ENCODE data around the gene RGL3.
"Not testable (repeated sequence)": the region's sequence is repeated elsewhere in the genome, so short reads cannot be mapped to it uniquely, and the experiment has no call there.

Gene RGL3

GRCh38 chr19:11448923-11449554 is 29.9 kb upstream of the RGL3 start:
- no peak for DNase-seq

DNA sequence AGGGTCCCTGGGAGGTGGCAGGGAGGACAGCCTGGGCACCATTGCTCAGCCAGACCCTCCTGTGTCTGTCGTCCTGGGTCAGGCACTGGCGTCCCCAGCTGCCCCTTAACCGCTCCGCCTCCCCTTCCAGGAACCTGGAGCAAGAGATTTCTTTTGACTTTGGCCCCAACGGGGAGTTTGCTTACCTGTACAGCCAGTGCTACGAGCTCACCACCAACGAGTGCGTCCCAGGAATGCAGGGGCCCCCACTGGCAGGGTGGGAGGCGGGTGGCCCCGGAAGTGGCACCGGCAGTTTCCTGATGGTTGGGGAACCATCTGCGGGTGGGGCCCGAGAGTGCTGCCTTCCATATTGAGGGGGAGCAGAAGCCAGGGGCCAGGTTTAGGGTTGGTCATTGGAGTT is 29.3 kb upstream of the RGL3 start:
- DNase-seq: no peak

DNA sequence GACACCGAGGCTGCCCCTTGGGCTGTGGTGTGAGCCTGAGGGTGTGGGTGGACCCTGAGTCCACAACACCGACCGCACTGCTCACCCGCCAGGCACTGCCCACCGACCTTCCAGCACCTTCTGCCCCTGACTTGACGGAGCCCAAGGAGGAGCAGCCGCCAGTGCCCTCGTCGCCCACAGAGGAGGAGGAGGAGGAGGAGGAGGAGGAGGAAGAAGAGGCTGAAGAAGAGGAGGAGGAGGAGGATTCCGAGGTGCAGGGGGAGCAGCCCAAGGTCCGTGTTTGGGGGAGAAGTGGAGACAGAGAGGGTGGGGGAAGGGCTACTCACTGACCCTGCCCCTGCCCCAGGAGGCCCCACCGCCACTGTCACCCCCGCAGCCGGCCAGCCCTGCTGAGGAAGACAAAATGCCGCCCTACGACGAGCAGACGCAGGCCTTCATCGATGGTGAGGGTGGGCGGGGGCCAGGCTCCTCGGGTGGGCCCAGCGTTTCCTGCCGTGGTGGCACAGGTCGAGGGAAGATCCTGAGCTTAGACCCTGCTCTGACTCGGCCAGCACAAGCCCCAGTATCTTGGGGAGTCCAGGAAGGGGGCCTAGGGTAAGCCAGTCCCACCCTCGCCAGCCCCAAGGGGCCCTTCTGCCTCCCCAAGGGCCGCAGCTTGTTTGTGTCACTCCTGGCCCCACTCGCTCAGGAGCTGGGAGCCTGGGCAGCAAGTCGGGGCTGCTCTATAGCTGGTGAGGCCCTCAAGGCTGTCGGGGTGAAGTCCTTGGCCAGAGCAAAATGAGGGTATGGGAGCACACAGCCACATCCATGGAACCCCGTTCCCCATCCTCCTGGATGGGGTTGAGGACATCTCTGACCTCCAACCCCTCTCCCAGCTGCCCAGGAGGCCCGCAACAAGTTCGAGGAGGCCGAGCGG is 28.5 kb upstream of the RGL3 start:
- no peak for DNase-seq

DNA sequence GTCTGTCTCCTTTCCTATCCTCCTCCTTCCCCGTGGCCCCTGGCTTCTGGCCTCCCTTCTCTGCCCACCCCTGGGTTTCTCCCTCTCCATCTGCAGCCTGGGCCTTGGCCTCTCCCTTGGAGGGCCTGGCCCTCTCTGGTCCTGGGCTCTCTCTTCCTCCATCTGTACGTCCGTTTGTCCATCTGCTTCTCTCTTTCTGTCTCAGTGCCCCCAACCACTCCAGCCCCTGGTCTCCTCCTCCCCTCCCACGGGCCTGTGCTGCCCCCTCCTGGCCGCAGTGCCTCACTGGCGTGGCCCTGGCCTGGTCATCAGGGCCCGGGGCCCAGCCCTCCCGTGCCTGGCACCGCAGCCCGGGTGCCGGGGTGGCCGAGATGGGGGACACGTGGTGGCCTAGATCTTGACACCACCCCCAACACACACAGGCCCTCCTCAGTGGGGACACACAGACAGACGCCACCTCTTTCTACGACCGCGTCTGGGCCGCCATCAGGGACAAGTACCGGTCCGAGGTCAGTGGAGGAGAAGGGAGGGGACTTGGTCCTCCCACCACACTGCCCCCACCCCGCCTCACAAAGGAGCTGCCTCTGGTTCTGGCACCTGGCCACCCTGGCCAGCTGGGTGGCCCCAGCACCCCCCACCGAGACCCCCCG is 27.7 kb upstream of the RGL3 start:
- no peak for DNase-seq

DNA sequence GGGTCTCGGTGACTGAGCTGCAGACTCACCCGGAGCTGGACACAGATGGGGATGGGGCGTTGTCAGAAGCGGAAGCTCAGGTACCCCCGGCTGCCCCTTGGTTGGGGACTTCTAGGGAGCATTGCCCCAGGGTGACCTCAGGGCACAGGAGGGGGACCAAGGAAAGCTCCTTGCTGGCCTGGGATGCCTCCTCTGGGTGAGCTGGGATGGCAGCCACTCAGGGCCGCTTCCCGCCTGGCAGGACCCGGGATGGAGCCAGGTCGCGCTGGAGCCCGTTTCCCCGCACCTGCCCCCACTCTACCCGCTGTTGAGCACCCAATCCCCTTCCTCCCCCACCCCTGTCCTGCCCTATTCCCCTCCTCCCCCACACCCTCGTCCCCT is 27.1 kb upstream of the RGL3 start:
- no peak for DNase-seq

DNA sequence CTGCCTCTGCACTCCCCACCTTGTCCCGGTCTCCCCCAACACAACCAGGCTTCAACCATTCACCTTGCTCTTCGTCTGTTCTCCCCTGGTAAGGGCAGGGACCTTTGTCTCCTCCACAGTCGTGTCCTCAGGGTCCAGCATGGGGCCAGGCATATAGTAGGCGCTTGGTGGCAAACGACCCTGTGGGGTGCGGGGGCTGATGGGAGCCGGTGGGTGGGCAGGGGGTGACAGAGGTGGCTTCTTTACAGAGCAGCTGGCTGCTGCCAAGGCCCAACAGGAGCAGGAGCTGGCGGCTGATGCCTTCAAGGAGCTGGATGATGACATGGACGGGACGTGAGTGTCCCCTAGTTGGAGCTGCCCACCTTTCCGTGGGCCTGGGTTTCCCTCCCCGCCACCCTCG is 26.0 kb upstream of the RGL3 start:
- no peak for DNase-seq

DNA sequence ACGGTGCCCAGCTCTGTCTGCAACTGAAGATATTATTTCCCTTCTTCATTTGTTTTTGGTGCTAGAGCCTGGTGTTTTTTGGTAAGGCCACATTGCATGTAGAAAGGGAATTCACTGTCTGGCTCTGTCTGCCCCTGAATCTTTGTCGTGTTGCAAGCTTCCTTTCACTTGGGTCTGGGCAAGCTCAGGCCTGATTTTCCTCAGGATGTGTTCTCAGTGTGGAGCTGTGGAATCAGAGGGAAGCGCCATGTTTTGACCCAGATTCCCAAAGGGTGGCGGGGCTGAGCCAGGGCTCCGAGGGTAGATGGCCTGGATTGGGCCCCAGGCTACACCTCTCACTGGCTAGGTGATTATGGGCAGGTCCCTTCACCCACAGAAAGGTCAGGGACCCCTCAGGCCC is 24.9 kb upstream of the RGL3 start:
- no peak for DNase-seq

GRCh38 chr19:11437955-11438354 is 18.8 kb upstream of the RGL3 start:
- no peak for DNase-seq

- no peak for DNase-seq
Measured at GRCh38 chr19:11435833-11436313, 16.8 kb upstream of the RGL3 start.

DNA sequence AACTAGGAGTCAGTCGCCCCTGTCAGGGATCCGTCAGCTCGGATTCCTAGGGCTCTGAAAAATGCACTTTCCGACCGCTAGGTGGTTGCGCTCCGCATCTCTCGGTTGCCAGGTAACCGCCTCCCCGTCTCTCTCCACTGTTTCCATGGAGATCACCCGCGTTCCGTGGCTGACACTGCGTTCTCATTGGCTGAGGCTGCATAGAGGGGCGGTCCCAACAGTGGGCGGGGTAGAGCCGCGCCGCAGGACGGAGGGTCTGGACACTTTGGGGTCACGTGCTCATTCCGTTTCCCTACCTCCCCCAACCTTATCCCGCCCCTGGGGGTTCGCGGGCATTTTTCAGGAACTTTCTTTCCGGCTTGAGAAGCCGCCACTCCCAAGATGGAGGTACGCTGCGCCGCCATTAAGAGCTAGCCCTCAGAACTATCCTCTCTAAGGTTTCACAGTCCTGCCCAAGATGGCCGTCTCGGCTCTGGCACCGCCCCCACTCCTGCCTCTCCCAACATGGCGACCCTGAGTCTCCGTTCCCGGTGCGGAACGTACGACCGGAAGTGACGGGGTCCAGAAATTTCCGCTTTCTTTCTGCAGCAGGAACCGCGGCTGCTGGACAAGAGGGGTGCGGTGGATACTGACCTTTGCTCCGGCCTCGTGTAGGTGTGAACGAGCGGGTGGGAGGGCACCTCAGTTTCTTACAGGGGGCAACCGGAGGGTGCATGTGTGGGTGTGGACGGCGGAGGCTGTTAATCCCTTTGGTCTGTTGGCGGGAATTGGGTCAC is 16.1 kb upstream of the RGL3 start, which contains the start of the genes ODAD3 and PRKCSH:
Gene ODAD3 (minus strand): TSS at position 65 of the 776 bp plus-strand sequence. CDS start 105 bp downstream, outside the sequence.
Gene PRKCSH (plus strand): TSS at position 579 of the 776 bp plus-strand sequence. CDS start 483 bp downstream, outside the sequence.
- DNase-seq: peak; percentile 100

- DNase-seq: no peak
Measured at GRCh38 chr19:11434703-11435056, 15.6 kb upstream of the RGL3 start.

DNA sequence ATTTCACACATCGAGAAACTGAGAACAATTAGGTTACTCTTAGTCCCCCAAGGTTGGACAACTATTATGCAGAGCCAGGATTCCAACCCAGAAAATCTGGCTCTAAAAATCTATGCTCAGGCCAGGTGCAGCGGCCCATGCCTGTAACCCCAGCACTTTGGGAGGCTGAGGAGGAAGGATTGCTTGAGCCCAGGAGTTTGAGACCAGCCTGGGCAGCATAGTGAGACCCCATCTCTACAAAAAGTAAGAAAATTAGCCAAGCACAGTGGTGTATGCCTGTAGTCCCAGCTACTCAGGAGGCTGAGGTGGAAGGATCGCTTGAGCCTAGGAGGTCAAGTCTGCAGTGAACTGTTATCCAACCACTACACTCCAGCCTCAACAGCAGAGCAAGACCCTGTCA is 14.4 kb upstream of the RGL3 start:
- DNase-seq: not testable (repeated sequence)

GRCh38 chr19:11426656-11427055 is 7.5 kb upstream of the RGL3 start:
- no peak for DNase-seq

DNA sequence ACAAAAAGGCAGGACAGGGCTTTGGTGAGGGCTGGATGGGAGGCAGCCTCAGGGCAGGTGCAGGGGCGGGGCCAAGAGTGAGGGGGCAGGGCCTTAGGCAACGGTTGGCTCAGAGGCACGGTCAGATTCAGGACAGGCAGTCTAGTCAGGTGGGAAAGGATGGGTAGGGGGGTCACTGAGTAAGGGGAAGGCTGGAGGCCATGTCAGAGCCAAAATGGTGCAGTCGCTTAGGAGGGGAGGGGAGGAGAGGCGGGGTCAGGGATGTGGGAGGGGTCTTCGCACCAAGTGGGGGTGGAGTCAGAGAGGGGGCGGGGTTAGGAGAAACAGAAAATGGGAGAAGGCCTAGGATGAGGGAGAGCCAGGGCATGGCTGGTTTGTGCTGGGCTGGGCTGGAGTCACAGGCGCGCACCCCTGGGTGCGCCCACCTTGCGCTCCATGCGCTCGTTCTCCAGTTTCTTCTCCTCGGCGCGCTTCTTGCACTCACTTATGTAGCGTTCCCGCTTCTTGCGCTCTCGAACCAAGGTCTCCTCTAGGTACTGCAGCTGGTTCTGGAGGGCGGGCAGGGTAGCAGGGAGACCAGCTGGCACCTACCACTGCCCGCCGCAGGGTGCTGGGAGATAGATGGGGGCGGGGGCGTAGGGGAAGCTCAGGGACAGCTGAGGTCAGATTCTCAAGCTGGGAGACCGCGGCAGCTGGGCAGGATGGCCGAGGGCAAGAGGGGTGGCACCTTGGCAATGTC is 6.8 kb upstream of the RGL3 start:
- no peak for DNase-seq

GRCh38 chr19:11423791-11424181 is 4.7 kb upstream of the RGL3 start:
- DNase-seq: no peak

- DNase-seq: no peak
Measured at GRCh38 chr19:11423164-11423790, 4.2 kb upstream of the RGL3 start.

GRCh38 chr19:11422163-11423065 is 3.3 kb upstream of the RGL3 start:
- no peak for DNase-seq

DNA sequence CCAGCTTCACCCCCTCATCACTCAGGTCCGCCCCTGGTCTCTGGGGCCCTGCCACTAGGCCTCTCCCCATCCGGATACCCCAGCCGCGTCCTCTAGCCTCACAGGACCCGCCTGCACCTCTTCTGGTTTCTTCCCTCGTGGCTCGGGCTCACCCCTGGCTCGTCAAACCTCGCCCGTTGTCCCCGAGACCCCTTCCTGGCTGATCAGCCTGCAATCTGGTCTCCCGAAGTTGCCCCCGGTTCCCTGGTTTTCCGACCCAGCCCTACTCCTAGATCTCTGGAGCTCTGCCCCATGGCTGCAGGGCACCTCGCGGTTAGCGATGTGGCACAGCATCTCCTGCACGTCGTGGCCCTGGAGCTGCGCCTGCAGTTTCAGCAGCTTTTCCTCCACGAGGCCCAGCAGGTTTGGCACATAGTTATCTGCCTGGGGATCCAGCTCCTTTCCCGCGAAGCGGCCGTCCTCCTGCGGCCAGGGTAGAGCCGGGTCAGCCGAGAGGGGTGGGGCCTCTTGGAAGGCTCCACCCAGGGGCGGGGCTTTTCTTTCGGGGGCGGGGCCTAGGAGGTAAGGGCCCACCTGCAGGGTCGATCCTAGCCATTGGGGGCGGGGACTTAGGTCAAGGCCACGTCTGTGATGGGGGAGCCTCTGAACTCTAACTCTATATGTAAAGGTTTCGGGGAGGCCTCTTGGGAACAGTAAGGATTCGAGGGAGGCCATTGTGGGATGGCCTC is 2.4 kb upstream of the RGL3 start:
- DNase-seq: no peak
